ENCODE results near the gene ANKRD18A. TPM values are rescaled to one million over a fixed set of nuclear protein-coding genes. Genes with fewer than 3 reads are reported as not detected.
A peak's percentile ranks its signal among the peaks of the same experiment; 100 is the strongest.

Gene ANKRD18A
- not detected for polyA plus RNA-seq (2013, experiment 1 of 2)
- polyA plus RNA-seq (2013, experiment 2 of 2) = not detected

- Histone ChIP-seq H4K8ac (ENCODE audit: low read length) (no peak within 1 kb of the TSS), H3K23ac (ENCODE audit: low read length in 2 of 2) (no peak within 1 kb of the TSS), H4K91ac (ENCODE audit: low read length) (no peak within 1 kb of the TSS), H2BK15ac (ENCODE audit: low read depth, poor library complexity, severe bottlenecking) (no peak within 1 kb of the TSS), H3K9ac (ENCODE audit: low read length) (no peak within 1 kb of the TSS), H3K4me1 (ENCODE audit: control insufficient read depth, insufficient read depth, low read depth, low read length) (peaks cover 20% of the 10 kb centered on the region), H3K14ac (ENCODE audit: low read length in 2 of 2) (no peak within 1 kb of the TSS), H2BK12ac (ENCODE audit: low read length in 2 of 2) (no peak within 1 kb of the TSS), H3K27me3 (ENCODE audit: control insufficient read depth in 1 of 2, insufficient read depth in 1 of 2, low read length in 2 of 2) (peaks cover 5 to 56% of the 10 kb centered on the region in 2 experiments), H2BK120ac (ENCODE audit: low read depth, low read length) (no peak within 1 kb of the TSS), H3K79me1 (replicated peaks; ENCODE audit: low read length, poor library complexity, severe bottlenecking) (no peaks in the 10 kb centered on the region), H3K4me3 (ENCODE audit: insufficient read depth in 1 of 2, low read depth in 1 of 2, low read length in 2 of 2) (peak within 1 kb of the TSS; percentile 47 to 74), H3K4ac (ENCODE audit: low read depth in 1 of 2, low read length in 2 of 2) (no peak within 1 kb of the TSS), H2BK5ac (ENCODE audit: low read depth, low read length, poor library complexity, severe bottlenecking) (no peak within 1 kb of the TSS), H2AK5ac (ENCODE audit: low read length, severe bottlenecking) (no peak within 1 kb of the TSS), H2AFZ (ENCODE audit: low read depth, low read length) (no peak within 1 kb of the TSS), H3K4me2 (ENCODE audit: low read length, poor library complexity, severe bottlenecking) (peak within 1 kb of the TSS; percentile 97), H3K27ac (ENCODE audit: low read length, poor library complexity, severe bottlenecking) (no peak within 1 kb of the TSS), H3K36me3 (ENCODE audit: control insufficient read depth in 1 of 2, insufficient read depth in 2 of 2, low read depth in 1 of 2, low read length in 2 of 2) (no peaks in the 10 kb centered on the region), H3K9me3 (ENCODE audit: control insufficient read depth, low read length) (peaks cover 20% of the 10 kb centered on the region), H3K18ac (ENCODE audit: low read depth in 1 of 2, low read length in 2 of 2) (no peak within 1 kb of the TSS)
- WGBS = 1% methylated on average over 72 of the region's 76 CpGs
- DNase-seq = peak; percentile 63
Observed at GRCh38 chr9:38620483-38621433, at the start of gene ANKRD18A. Gene ANKRD18A, minus strand, starts transcription at chr9:38620596. Its CDS starts 311 bp downstream, at chr9:38620285.

- 94% methylated on average over 10 of the region's 10 CpGs for WGBS
- Histone ChIP-seq H2AFZ (ENCODE audit: low read depth, low read length) (no peak overlapping the region), H3K18ac (ENCODE audit: low read depth in 1 of 2, low read length in 2 of 2) (no peak overlapping the region), H3K23ac (ENCODE audit: low read length in 2 of 2) (no peak overlapping the region), H4K8ac (ENCODE audit: low read length) (no peak overlapping the region), H3K27me3 (ENCODE audit: control insufficient read depth in 1 of 2, insufficient read depth in 1 of 2, low read length in 2 of 2) (no peaks in the 10 kb centered on the region), H3K4me3 (ENCODE audit: insufficient read depth in 1 of 2, low read depth in 1 of 2, low read length in 2 of 2) (no peak overlapping the region), H2BK12ac (ENCODE audit: low read length in 2 of 2) (no peak overlapping the region), H2BK15ac (ENCODE audit: low read depth, poor library complexity, severe bottlenecking) (no peak overlapping the region), H2BK120ac (ENCODE audit: low read depth, low read length) (no peak overlapping the region), H3K9me3 (ENCODE audit: control insufficient read depth, low read length) (no peaks in the 10 kb centered on the region), H3K9ac (ENCODE audit: low read length) (no peak overlapping the region), H3K4ac (ENCODE audit: low read depth in 1 of 2, low read length in 2 of 2) (no peak overlapping the region), H3K4me2 (ENCODE audit: low read length, poor library complexity, severe bottlenecking) (no peak overlapping the region), H2AK5ac (ENCODE audit: low read length, severe bottlenecking) (peak overlapping the region; percentile 3), H3K4me1 (ENCODE audit: control insufficient read depth, insufficient read depth, low read depth, low read length) (peaks cover 10% of the 10 kb centered on the region), H3K79me1 (replicated peaks; ENCODE audit: low read length, poor library complexity, severe bottlenecking) (no peaks in the 10 kb centered on the region), H4K91ac (ENCODE audit: low read length) (peak overlapping the region; percentile 6), H3K27ac (ENCODE audit: low read length, poor library complexity, severe bottlenecking) (no peak overlapping the region), H2BK5ac (ENCODE audit: low read depth, low read length, poor library complexity, severe bottlenecking) (no peak overlapping the region), H3K14ac (ENCODE audit: low read length in 2 of 2) (no peak overlapping the region), H3K36me3 (ENCODE audit: control insufficient read depth in 1 of 2, insufficient read depth in 2 of 2, low read depth in 1 of 2, low read length in 2 of 2) (no peaks in the 10 kb centered on the region)
- no peak for DNase-seq
Observed at GRCh38 chr9:38668791-38669466, 48.5 kb upstream of the ANKRD18A start.

GRCh38 chr9:38662763-38663593 lies 42.6 kb upstream of the ANKRD18A start:
- Histone ChIP-seq H3K4me1 (ENCODE audit: control insufficient read depth, insufficient read depth, low read depth, low read length) (no peaks in the 10 kb centered on the region), H4K91ac (ENCODE audit: low read length) (no peak overlapping the region), H3K27ac (ENCODE audit: low read length, poor library complexity, severe bottlenecking) (no peak overlapping the region), H2AK5ac (ENCODE audit: low read length, severe bottlenecking) (no peak overlapping the region), H3K4me3 (ENCODE audit: insufficient read depth in 1 of 2, low read depth in 1 of 2, low read length in 2 of 2) (no peak overlapping the region), H3K23ac (ENCODE audit: low read length in 2 of 2) (no peak overlapping the region), H3K36me3 (ENCODE audit: control insufficient read depth in 1 of 2, insufficient read depth in 2 of 2, low read depth in 1 of 2, low read length in 2 of 2) (no peaks in the 10 kb centered on the region), H2BK120ac (ENCODE audit: low read depth, low read length) (no peak overlapping the region), H3K79me1 (replicated peaks; ENCODE audit: low read length, poor library complexity, severe bottlenecking) (no peaks in the 10 kb centered on the region), H2BK5ac (ENCODE audit: low read depth, low read length, poor library complexity, severe bottlenecking) (no peak overlapping the region), H2BK15ac (ENCODE audit: low read depth, poor library complexity, severe bottlenecking) (no peak overlapping the region), H3K18ac (ENCODE audit: low read depth in 1 of 2, low read length in 2 of 2) (no peak overlapping the region), H3K14ac (ENCODE audit: low read length in 2 of 2) (no peak overlapping the region), H3K27me3 (ENCODE audit: control insufficient read depth in 1 of 2, insufficient read depth in 1 of 2, low read length in 2 of 2) (no peaks in the 10 kb centered on the region), H3K4ac (ENCODE audit: low read depth in 1 of 2, low read length in 2 of 2) (no peak overlapping the region), H3K4me2 (ENCODE audit: low read length, poor library complexity, severe bottlenecking) (no peak overlapping the region), H3K9ac (ENCODE audit: low read length) (no peak overlapping the region), H4K8ac (ENCODE audit: low read length) (no peak overlapping the region), H2AFZ (ENCODE audit: low read depth, low read length) (no peak overlapping the region), H3K9me3 (ENCODE audit: control insufficient read depth, low read length) (no peaks in the 10 kb centered on the region), H2BK12ac (ENCODE audit: low read length in 2 of 2) (no peak overlapping the region)
- DNase-seq = peak; percentile 44
- 75% methylated on average over 5 of the region's 8 CpGs for WGBS
